Lower leg skin (tissue), 3 donors: ENCODE measurements around the gene ABI1.

Source experiments
- CTCF ChIP-seq, 3 donors: fragments of 450-650 bp; IDR thresholded peaks; one replicate each; pipeline ENCODE4 v1.5.1; 2016; ENCODE audit warnings: antibody characterized with exemption in 3 of 3, mild to moderate bottlenecking in 3 of 3, moderate library complexity in 2 of 3
- POLR2A ChIP-seq, 2 donors: fragments of 450-650 bp; IDR thresholded peaks; one replicate each; pipeline ENCODE4 v1.6.1; 2016 to 2017; ENCODE audit warnings: antibody characterized with exemption in 2 of 2, mild to moderate bottlenecking in 1 of 2, moderate library complexity in 1 of 2

- TF ChIP-seq POLR2A (IDR thresholded peaks at IDR 0.05), result no peak
- TF ChIP-seq CTCF (IDR thresholded peaks at IDR 0.05), result no peak
Measured at GRCh38 chr10:26727005-26727404, 133.8 kb downstream of the ABI1 start.
